NCI-H1436 (cell line): Measurements from ENCODE around the gene MAGEB17.
"Not testable (repeated sequence)": the region's sequence is repeated elsewhere in the genome, so short reads cannot be mapped to it uniquely, and the experiment has no call there.

ENCODE experiments used
- DNase-seq: peaks from one replicate; lab custom pipeline; 2025; lab: John Stamatoyannopoulos, UW

The MAGEB17 gene

GRCh38 chrX:16167181-16167580 is at the start of gene MAGEB17:
MAGEB17 (plus strand) TSS chrX:16167481; CDS start chrX:16170383, 2,902 bp downstream.
- no peak for DNase-seq

DNA sequence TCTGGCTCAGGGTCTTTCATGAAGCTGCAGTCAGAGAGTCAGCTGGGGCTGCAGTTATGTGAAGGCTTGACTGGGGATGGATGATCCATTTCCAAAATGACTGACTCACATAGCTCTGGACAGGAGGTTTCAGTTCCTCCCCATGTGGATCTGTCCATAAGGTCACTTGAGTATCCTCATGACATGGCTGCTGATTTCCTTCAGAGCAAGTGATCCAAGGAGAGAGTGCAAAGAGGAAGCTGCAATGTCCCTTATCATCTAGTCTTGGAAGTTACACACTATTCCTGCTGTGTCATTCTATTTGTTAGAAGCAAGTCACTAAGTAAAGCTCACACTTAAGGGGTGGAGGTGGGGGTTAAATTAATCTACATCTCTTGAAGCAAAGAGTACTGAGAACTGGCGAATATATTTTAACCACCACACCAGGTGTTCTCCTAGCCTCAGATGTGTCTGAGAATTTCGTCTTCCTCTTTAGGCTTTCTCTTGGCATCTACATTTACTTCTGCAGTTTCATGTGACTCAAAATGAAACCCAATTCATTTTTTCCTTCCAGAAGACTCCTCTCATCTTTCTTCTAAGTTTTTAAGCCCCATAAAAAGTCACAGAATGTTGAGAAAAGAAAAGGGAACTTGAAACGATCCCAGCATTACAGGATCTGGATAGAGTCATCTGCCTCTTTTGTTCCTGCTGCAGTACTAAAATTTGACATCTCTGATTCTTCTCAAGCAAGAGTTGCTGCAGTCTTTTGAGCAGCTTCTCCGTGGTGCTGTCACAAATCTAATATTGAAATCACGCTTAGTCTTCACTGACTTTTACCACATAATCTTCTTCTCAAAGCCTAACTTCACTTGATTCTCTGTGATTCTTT is 47.7 kb upstream of the MAGEB17 start:
- DNase-seq = no peak

DNA sequence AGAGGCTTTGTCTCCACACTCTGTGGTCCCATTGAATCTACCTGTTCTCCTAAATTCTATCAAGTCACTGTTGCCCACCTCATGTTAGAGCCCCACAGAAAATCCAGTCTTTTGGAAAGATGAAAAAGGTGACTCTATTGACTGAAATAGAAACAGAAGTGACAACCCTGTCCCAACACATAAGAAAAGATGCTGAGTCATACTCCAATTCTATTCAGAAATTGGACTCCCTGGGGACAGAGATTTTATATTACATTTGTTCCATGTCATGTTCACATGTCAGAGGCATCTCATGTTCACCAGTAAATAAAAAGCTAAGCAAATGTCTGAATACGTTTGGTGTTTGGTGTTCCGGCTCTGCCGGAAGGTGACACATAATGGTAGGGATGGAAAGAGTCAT is 46.9 kb upstream of the MAGEB17 start:
- no peak for DNase-seq

DNA sequence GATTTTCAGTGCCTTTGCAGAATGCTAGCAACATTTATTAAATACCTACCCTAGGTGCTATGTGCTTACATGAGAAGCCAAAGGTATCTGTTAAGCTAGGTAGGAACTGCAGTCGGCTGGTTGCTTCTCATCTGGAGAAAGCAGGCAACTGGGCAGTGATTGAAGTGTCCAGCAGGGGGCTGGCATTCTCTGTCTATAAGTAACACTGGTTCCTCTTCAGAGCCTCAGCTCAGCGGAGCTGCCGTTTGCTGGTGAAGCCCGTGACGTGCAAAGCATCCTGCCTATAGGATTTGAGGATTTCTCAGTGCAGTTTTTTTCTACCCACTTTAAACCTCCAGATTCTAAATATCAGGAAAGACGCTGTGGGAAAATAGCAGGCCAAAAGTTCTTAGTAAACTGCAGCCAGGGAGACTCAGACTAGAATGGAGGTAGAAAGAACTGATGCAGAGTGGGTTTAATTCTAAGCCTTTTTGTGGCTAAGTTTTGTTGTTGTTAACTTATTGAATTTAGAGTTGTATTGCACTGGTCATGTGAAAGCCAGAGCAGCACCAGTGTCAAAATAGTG is 44.0 kb upstream of the MAGEB17 start, which contains the start of gene GRPR:
GRPR (plus strand) TSS at position 344 of the 565 bp plus-strand sequence. CDS start 389 bp downstream, outside the sequence.
- peak; percentile 69 for DNase-seq

- DNase-seq = no peak
Measured at GRCh38 chrX:16124201-16124600, 43.1 kb upstream of the MAGEB17 start.

GRCh38 chrX:16125520-16126149 is 41.6 kb upstream of the MAGEB17 start:
- DNase-seq = peak; percentile 4

DNA sequence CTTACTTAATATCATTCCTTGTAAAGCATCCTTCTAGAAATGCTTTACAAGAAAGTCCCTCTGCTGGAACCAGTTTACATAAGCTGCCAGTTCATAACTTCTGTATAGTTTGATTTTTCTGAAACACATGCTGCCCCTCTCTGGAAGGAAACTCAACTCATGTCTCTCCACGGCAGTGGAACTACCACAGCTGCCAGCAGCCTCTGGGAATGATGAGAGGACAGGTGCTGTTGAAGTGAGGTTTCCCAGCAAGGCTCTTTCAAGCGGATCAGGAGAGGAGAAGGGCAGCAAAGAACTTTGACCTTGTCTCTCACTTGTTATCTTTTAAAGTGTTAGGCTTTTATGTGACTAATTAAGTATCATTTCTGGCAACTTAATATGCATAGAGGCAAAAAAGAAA is 36.6 kb upstream of the MAGEB17 start:
- DNase-seq = no peak

DNA sequence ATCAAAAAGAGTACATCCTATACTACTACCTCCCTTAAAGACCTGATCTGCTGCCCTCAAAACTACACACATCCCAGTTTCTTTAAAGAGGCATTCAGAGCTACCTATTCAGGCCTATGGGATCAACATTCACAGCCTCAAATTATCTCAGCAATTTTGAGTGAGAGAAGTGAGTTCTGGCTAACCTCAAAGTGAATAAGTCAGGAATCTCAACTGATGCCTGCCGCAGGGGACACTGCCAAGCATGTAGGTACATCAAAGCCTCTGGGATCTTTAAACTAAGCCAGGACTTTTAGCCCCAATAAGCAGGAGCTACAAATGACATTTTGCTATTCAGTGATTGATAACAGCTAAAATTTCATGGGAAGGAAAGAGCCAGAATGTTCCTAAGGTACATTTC is 32.3 kb upstream of the MAGEB17 start:
- DNase-seq = no peak

- DNase-seq = no peak
Measured at GRCh38 chrX:16136080-16136479, 31.2 kb upstream of the MAGEB17 start.

GRCh38 chrX:16137416-16138107 is 29.7 kb upstream of the MAGEB17 start:
- DNase-seq = no peak

- DNase-seq = no peak
Measured at GRCh38 chrX:16138108-16138427, 29.2 kb upstream of the MAGEB17 start.

- DNase-seq = no peak
Measured at GRCh38 chrX:16140448-16140847, 26.8 kb upstream of the MAGEB17 start.

DNA sequence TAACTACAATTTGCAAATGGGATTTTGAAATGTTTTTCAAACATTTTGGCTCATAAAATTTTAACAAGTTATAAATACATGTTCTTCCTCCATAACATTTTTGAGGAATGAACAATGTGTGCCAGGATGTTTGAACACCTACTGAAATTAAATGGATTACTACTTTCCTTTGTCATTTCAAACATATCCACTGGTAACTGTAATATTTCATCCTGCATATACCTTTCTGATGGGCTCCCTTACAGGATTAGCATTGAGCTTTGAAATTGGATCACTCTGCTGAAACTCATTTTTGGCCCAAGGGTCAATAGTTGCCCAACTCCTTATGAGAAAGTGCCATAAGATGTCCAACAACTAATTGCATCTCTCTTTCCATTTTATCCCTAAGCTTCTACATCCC is 26.3 kb upstream of the MAGEB17 start:
- DNase-seq = no peak

DNA sequence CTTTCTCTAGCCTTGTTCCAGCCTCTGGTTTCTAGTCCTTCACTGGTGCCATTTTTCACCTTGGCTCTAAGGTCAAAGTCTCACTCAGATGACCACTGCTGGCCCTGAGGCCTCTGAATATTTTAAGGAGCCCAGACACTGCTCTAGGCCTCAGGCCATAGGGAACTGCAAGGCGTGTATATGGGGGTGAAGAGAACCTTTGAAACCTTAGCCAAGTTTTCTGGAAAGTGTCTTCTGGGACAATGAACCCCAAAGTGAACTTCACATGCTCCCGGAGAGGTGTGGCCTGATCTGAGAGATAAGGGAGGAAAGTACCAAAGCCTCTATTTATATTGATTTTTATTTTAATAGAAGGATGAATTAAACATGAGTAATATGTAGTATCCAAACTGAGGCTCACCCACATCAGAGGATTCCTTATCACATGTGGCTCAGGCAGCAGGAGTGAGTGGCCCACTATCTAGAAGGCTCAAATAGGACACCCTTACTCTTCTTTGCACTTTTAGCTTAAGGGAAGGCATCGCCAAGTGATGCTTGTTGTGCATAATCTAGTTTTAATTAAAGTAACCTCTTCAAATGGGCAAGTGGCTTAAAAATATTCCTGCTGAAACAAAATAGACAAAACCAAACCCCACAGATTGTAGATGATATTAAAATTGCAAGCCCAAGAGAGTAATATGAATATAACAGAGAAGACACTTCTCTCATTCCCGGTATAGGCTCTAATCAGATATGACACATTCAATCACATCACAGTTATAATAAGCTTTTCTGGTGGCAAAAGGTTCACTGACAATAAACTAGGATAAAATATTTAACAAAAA is 25.6 kb upstream of the MAGEB17 start:
- no peak for DNase-seq

- no peak for DNase-seq
Measured at GRCh38 chrX:16142246-16142558, 25.1 kb upstream of the MAGEB17 start.

DNA sequence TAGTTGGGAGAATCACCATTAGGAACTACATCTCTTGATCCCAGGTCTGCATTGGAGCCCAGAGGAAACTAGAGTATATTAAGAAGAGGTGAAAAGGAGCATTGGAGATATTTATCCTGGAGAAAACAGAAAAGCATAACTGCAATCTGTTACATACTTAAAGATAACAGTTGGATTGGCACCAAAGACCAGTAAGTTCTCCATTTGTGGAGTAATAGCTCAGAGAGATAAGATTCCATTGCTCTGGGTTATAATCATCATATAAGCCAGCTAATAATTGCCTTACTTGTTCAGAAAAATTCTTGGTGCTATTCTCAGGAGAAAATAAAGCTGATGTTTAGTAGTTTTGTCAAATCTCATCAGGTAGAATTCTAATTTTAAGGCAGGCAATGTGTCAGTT is 23.3 kb upstream of the MAGEB17 start:
- DNase-seq = no peak

GRCh38 chrX:16144420-16144819 is 22.9 kb upstream of the MAGEB17 start:
- no peak for DNase-seq

- DNase-seq = not testable (repeated sequence)
Measured at GRCh38 chrX:16145093-16145492, 22.2 kb upstream of the MAGEB17 start.

- DNase-seq = no peak
Measured at GRCh38 chrX:16145656-16146055, 21.6 kb upstream of the MAGEB17 start.

- no peak for DNase-seq
Measured at GRCh38 chrX:16148896-16149295, 18.4 kb upstream of the MAGEB17 start.

DNA sequence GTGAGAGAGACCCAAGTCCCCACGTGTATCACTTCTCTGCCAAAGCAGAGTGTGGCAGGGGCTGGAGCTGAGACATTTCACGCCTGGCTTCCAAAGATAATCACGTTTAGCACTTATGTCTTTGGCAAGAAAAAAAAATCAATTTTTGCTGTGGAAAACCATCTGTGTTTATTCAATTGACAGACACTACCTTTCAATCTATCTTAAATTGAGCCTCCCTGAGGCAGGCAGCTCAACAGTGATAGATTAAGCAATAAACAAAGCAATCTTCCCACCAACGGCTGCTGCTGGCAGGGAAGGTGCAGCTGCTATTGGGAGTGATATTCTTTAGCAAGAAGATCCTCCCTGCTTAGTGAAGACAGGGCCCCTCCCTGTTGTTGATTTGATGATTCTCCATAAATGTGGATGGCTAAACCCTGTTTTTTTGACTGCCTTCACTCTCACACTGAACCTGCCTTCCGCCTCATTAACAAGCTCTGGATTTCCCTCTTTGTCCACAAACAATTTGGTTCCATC is 11.6 kb upstream of the MAGEB17 start:
- peak; percentile 44 for DNase-seq
